ENCODE data around the gene NPY4R2.
"Not testable (repeated sequence)": the region's sequence is repeated elsewhere in the genome, so short reads cannot be mapped to it uniquely, and the experiment has no call there.

NPY4R2 gene

GRCh38 chr10:47918475-47918874, at the start of gene NPY4R2:
NPY4R2 (plus strand) TSS chr10:47918662; CDS start chr10:47921988, 3,326 bp downstream.
- DNase-seq, result not testable (repeated sequence)

- DNase-seq, result not testable (repeated sequence)
Measured at GRCh38 chr10:47870887-47871286, 47.6 kb upstream of the NPY4R2 start.

- not testable (repeated sequence) for DNase-seq
Measured at GRCh38 chr10:47871485-47872180, 46.8 kb upstream of the NPY4R2 start.

GRCh38 chr10:47872236-47872635, 46.2 kb upstream of the NPY4R2 start:
- DNase-seq, result not testable (repeated sequence)

GRCh38 chr10:47884239-47884638, 34.2 kb upstream of the NPY4R2 start:
- DNase-seq, result not testable (repeated sequence)

GRCh38 chr10:47884934-47885333, 33.5 kb upstream of the NPY4R2 start:
- DNase-seq, result not testable (repeated sequence)

- not testable (repeated sequence) for DNase-seq
Measured at GRCh38 chr10:47886356-47886755, 32.1 kb upstream of the NPY4R2 start.

GRCh38 chr10:47886827-47887226, 31.6 kb upstream of the NPY4R2 start:
- not testable (repeated sequence) for DNase-seq

- DNase-seq, result not testable (repeated sequence)
Measured at GRCh38 chr10:47890737-47891136, 27.7 kb upstream of the NPY4R2 start.

- not testable (repeated sequence) for DNase-seq
Measured at GRCh38 chr10:47892494-47893261, 25.8 kb upstream of the NPY4R2 start.

GRCh38 chr10:47894571-47894970, 23.9 kb upstream of the NPY4R2 start:
- not testable (repeated sequence) for DNase-seq

GRCh38 chr10:47897813-47898212, 20.6 kb upstream of the NPY4R2 start:
- not testable (repeated sequence) for DNase-seq

- not testable (repeated sequence) for DNase-seq
Measured at GRCh38 chr10:47909333-47909732, 9.1 kb upstream of the NPY4R2 start.

GRCh38 chr10:47910486-47910885, 8.0 kb upstream of the NPY4R2 start:
- not testable (repeated sequence) for DNase-seq

- not testable (repeated sequence) for DNase-seq
Measured at GRCh38 chr10:47914052-47914451, 4.4 kb upstream of the NPY4R2 start.

GRCh38 chr10:47915849-47916548, 2.5 kb upstream of the NPY4R2 start:
- DNase-seq, result not testable (repeated sequence)

- not testable (repeated sequence) for DNase-seq
Measured at GRCh38 chr10:47920610-47921009, 2.1 kb downstream of the NPY4R2 start.

GRCh38 chr10:47922503-47922902, 4.0 kb downstream of the NPY4R2 start:
- not testable (repeated sequence) for DNase-seq

GRCh38 chr10:47924628-47925027, 6.2 kb downstream of the NPY4R2 start:
- not testable (repeated sequence) for DNase-seq

GRCh38 chr10:47927147-47927916, 8.9 kb downstream of the NPY4R2 start:
- not testable (repeated sequence) for DNase-seq

- DNase-seq, result not testable (repeated sequence)
Measured at GRCh38 chr10:47928225-47928624, 9.8 kb downstream of the NPY4R2 start.

- not testable (repeated sequence) for DNase-seq
Measured at GRCh38 chr10:47932824-47933223, 14.4 kb downstream of the NPY4R2 start.

Data from activated CD8-positive, alpha-beta memory T cell treated with anti-CD3 and anti-CD28 coated beads for 24 hours (primary cell).